HG02885 (cell line): ENCODE data around the gene LDLRAD4.

Experiments used
- ATAC-seq: cut with Tn5 transposase; IDR thresholded peaks from one replicate; pipeline ENCODE4 v1.9.1; 2021; ENCODE audit warnings: mild to moderate bottlenecking; ENCODE audit not compliant: unreplicated experiment, poor library complexity

The LDLRAD4 gene

DNA sequence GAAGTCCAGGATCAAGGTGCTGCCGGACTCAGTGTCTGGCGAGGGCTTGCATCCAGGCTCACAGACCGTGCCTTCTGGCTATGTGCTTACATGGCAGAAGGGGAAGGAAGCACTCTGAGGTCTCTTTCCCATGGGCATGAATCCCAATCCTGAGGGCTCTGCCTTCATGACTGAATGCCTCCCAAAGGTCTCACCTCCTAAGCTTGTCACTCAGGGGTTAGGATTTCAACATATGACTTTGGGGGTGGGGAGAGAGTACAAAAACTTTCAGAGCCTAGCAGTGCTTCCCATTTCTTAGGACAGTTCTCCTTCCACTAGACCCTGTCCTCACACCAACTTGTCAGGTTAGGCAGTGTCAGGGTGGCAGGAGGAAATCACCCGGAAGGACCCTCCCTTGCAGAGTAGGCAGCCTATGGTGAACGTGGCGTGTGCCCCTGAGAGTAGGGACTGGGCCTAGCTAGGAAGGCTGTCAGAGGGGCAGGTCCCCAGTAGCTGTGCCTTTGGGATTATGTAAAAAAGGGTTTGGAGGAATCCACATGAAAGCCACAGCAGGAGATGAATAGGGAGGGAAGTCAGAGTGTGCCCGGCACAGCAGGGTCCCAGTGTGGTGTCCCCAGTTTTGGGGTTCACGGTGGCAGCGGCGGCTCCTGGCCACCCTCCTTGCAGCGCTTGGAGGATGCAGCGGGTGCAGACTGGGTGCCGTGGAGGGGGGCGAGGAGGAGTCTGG, 233.3 kb downstream of the LDLRAD4 start:
- ATAC-seq: no peak

GRCh38 chr18:13452388-13452811, 233.8 kb downstream of the LDLRAD4 start:
- no peak for ATAC-seq

GRCh38 chr18:13452871-13453680, 234.5 kb downstream of the LDLRAD4 start:
- ATAC-seq: no peak

DNA sequence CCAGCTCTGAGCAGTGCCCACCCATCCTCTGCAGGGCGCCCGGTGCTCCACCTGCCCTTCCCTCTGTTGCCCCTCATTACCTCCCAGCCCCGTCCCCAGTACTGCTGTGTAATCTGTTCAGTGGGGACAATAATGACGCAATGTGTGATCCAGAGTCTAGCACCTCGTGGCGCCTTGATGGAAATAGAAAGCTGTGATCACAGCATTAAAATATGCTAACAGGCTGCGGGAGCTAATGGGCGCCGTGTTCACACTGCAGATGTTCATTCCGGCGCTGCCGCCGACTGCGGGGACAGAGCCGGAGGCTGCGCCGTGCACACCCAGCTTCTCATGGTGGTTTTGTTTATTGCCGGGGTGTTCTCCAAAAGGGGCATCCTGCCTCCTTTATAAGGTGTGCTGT, 235.2 kb downstream of the LDLRAD4 start:
- no peak for ATAC-seq

GRCh38 chr18:13454363-13455150, 236.0 kb downstream of the LDLRAD4 start:
- no peak for ATAC-seq

- no peak for ATAC-seq
These were observed 236.9 kb downstream of the LDLRAD4 start for GRCh38 chr18:13455471-13455870.

- ATAC-seq: peak; percentile 65
These were observed 237.5 kb downstream of the LDLRAD4 start for GRCh38 chr18:13455960-13456481.

DNA sequence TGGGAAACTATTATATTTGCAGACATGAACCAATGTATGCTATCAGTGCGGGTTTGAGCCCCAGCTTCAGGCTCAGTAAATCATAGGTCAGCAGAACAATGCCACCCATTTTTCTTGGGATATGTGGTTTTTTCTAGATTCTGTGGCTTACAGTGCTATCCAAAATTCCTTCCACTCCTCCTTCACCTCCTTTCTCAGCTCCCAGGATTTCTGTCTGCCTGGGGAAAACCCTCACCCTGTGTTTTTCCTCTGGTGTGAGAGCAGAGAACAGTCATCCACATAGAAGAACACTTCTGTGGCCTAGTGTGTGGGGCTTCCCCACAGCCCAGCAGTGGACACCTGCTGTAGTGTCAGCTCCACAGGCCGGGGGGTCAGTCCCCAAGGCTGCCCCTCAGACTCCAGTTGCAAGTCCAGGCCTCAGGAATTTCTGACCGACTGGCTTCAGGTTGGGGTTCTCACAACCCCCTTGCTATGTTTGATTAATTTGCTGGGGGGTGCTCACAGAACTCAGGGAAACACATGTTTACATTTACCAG, 238.2 kb downstream of the LDLRAD4 start:
- ATAC-seq: no peak

DNA sequence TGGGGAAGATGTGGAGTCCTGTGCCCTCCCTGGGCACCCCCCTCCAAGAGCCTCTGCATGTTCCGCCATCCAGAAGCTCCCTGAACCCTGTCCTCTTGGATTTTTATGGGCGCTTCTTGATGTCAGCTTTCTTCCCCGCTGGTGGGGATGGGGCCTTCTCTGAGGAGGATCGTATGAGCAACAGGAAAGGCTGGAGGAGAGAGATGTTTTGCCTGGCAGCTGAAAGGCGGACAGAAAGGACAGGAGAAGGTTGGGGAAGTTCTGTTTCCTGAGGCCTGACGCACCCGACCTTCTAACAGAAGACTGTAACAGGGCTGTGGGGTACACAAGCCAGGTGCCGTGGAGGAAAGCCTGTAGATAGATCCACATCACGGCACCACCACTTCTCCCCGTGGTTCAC, 238.8 kb downstream of the LDLRAD4 start:
- no peak for ATAC-seq

GRCh38 chr18:13460946-13461345, 242.4 kb downstream of the LDLRAD4 start:
- ATAC-seq: no peak

DNA sequence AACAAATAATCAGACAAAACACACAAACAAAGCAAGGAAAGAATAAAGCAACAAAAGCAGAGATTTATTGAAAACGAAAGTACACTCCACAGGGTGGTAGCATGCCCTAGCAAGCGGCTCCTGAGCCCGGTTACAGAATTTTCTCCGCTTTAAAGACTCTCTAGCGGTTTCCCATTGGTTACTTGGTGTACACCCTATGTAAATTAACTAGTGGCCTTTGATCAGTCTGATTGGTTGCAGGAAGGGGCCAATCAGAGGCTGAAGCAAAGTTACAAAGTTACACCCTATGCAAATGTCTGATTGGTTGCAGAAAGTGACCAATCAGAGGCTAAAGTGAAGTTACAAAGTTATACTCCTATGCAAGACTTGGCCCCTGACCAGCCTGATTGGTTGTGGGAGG, 242.9 kb downstream of the LDLRAD4 start:
- no peak for ATAC-seq

- ATAC-seq: no peak
These were observed 243.4 kb downstream of the LDLRAD4 start for GRCh38 chr18:13461936-13462335.

- no peak for ATAC-seq
These were observed 244.1 kb downstream of the LDLRAD4 start for GRCh38 chr18:13462686-13463085.

- ATAC-seq: no peak
These were observed 245.1 kb downstream of the LDLRAD4 start for GRCh38 chr18:13463526-13464210.

GRCh38 chr18:13464432-13465123, 246.0 kb downstream of the LDLRAD4 start:
- ATAC-seq: peak; percentile 98

DNA sequence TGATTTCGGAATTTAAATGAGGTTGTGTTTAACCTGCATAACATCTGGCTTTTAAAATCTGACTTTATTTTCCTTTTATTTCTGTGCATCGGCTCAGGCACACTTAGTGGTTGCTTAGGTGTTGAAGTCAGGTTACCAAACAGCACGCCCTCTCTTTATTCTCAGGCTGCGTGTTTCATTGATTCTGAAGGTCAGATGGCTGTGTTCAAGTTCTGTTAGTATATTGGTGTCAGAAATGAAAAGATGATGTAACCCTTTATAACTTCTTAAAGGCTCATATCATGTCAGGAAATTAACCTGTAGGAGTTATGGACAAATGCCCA, 246.5 kb downstream of the LDLRAD4 start:
- ATAC-seq: peak; percentile 28

DNA sequence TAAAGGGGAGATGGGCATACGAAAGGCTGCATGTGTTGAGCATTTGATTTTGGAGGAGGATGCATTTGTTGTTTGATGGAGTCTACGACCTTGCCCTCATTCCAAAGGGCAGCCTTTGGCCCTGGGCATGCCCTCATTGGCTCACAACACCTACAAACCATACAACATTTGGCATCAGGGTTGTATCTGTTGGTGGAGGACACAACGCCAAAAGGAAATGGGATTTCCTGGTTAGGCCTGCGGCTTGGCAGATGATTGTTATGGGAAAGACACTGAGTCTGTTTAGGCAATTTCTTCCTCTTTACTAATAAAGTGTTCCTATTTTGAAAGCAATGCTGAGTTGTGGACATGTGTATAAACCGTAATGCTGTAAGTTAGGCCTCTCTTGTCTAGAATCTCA, 246.9 kb downstream of the LDLRAD4 start:
- peak; percentile 2 for ATAC-seq

DNA sequence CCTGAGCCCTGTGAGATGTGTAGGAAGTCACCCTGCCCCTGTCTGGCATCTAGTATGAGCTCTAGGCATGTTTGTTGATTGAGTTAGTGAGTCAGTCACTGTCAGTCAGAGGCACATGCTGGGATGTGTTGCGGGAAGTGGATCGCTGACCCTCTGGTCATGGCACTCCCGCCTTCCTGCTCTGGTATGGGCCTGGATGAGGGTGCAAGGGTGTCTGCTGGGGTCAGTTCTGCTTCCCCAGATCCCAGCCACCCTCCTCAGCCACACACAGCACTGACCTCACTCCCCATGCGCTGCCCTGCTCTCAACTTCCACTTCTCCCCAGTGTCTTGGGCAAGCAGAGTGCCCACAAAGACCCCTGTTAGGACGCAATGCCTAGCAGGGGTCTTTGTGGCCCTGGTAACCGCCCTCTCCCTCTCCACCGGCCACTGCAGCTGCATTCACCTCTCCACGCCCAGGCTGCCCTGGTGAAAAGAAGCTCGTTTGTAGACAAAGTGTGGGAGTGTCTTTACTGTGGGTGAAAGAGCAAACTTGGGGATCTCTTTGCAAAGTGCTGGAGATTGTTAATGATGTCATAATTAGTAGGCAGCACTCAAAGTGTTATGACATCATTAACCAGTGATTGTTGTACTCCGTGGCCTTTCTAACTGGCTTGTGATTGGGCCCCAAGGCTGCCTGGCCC, 252.1 kb downstream of the LDLRAD4 start:
- ATAC-seq: no peak
